GM23338 (cell line): Measurements from ENCODE around the gene PREP.

Experiments
- CREB1 ChIP-seq: fragments of 250-450 bp; sonication (Bioruptor Pico); IDR thresholded peaks from 2 replicates; pipeline ENCODE4 v1.5.0; 2020; ENCODE audit warnings: low read depth, mild to moderate bottlenecking, moderate library complexity
- CTCF ChIP-seq, 2 experiments: fragments of 200-600 bp in 1 of 2; sonication (generic) in 1 of 2; conservative IDR thresholded peaks; 2 replicates each; pipeline versions ENCODE4 v1.5.1 to v1.6.1; 2016 to 2017; ENCODE audit warnings: antibody characterized with exemption in 2 of 2, low read depth in 2 of 2, mild to moderate bottlenecking in 2 of 2, moderate library complexity in 1 of 2
- ETS1 ChIP-seq: IDR thresholded peaks from 2 replicates; pipeline ENCODE4 v1.6.1; 2016; ENCODE audit warnings: antibody characterized with exemption
- EZH2 ChIP-seq: fragments of 200-600 bp; sonication (generic); IDR thresholded peaks from one replicate; pipeline ENCODE4 v1.8.0; 2017; ENCODE audit warnings: antibody characterized with exemption, mild to moderate bottlenecking, low read depth; ENCODE audit not compliant: unreplicated experiment
- EZH2phosphoT487 ChIP-seq: fragments of 200-600 bp; sonication (generic); IDR thresholded peaks from one replicate; pipeline ENCODE4 v1.8.1; 2018; ENCODE audit warnings: antibody characterized with exemption; ENCODE audit not compliant: unreplicated experiment
- JUNB ChIP-seq: IDR thresholded peaks from one replicate; pipeline ENCODE4 v1.6.1; 2016; ENCODE audit warnings: antibody characterized with exemption; ENCODE audit not compliant: unreplicated experiment
- NANOG ChIP-seq: IDR thresholded peaks from 2 replicates; pipeline ENCODE4 v1.6.1; 2016; ENCODE audit warnings: antibody characterized with exemption, borderline replicate concordance
- POLR2AphosphoS5 ChIP-seq: IDR thresholded peaks from 2 replicates; pipeline ENCODE4 v1.6.1; 2016; ENCODE audit warnings: antibody characterized with exemption, low read depth
- REST ChIP-seq: IDR thresholded peaks from one replicate; pipeline ENCODE4 v1.6.1; 2018; ENCODE audit warnings: antibody characterized with exemption; ENCODE audit not compliant: unreplicated experiment
- STAT1 ChIP-seq: IDR thresholded peaks from one replicate; pipeline ENCODE4 v1.6.1; 2016; ENCODE audit warnings: antibody characterized with exemption; ENCODE audit not compliant: unreplicated experiment
- ZNF114 ChIP-seq: fragments of 250-450 bp; sonication (Bioruptor Pico); IDR thresholded peaks from 2 replicates; pipeline ENCODE4 v1.5.0; 2020; ENCODE audit warnings: mild to moderate bottlenecking, moderate library complexity
- ZNF331 ChIP-seq: fragments of 250-450 bp; sonication (Bioruptor Pico); IDR thresholded peaks from 2 replicates; pipeline ENCODE4 v1.5.0; 2020; ENCODE audit warnings: low read depth, mild to moderate bottlenecking, moderate library complexity

GRCh38 chr6:105322499-105323225 lies 80.2 kb downstream of the PREP start:
- TF ChIP-seq CTCF (conservative IDR thresholded peaks at IDR 0.05; ENCODE audit: low read depth in 2 of 2) = no peak
- TF ChIP-seq EZH2 = no peak
- no peak for TF ChIP-seq NANOG
- no peak for TF ChIP-seq CREB1 (CRISPR knock-in tag)
- TF ChIP-seq POLR2AphosphoS5 = no peak
- no peak for TF ChIP-seq REST
- no peak for TF ChIP-seq EZH2phosphoT487
- no peak for TF ChIP-seq ETS1
- TF ChIP-seq ZNF331 (CRISPR knock-in tag) = no peak
- TF ChIP-seq JUNB = no peak
- no peak for TF ChIP-seq ZNF114 (CRISPR knock-in tag)
- TF ChIP-seq STAT1 = no peak
